Hematopoietic multipotent progenitor cell treated with erythropoietin and hydrocortisone succinate and interleukin-3 and kit ligand, for 8 days (in vitro differentiated cells): ENCODE measurements around the gene DUSP7.

Experiments used
- DNase-seq: peaks from one replicate; pipeline ENCODE4 v3.0.0-alpha.2; 2015

Gene DUSP7

GRCh38 chr3:52004163-52004787 is 52.1 kb downstream of the DUSP7 start:
- DNase-seq: no peak

- no peak for DNase-seq
These were observed 53.6 kb downstream of the DUSP7 start for GRCh38 chr3:52002748-52003147.

- DNase-seq: peak; percentile 80
These were observed 54.9 kb downstream of the DUSP7 start for GRCh38 chr3:52001443-52001974.

- peak; percentile 92 for DNase-seq
These were observed 56.5 kb downstream of the DUSP7 start for GRCh38 chr3:51999846-52000245.
